ENCODE results near the gene TSKS. TPM values are rescaled to one million over a fixed set of nuclear protein-coding genes. Genes with fewer than 3 reads are reported as not detected.

Gene TSKS
- total and polyA plus RNA-seq, 2 donors (not counting 3 experiments of a cell fraction or from before 2014, with no cell fraction given), result 0.03 TPM; not detected in 1

DNA sequence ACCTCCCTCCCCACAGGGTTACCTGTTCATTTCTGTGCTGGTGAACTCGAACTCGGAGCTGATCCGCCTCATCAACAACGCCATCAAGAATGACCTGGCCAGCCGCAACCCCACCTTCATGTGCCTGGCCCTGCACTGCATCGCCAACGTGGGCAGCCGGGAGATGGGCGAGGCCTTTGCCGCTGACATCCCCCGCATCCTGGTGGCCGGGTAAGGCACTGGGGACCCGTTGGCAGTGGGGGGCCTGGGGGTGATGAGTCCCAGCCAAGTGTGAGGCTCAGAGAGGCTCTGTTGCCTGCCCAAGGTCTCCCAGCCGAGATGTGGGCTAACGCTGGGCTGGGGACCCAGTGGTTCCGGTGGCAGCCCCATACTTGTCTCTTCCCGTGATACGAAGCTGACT lies 19.4 kb upstream of the TSKS start:
- Histone ChIP-seq H3K36me3 (ENCODE audit: control insufficient read depth in 2 of 2, extremely low read depth in 1 of 2, insufficient read depth in 2 of 2, low read length in 2 of 2) (peaks cover 0 to 9% of the 10 kb centered on the region in 2 experiments), H3K9me1 (replicated peaks; ENCODE audit: control insufficient read depth, extremely low read depth, insufficient read depth, low read length) (no peaks in the 10 kb centered on the region), H4K20me1 (replicated peaks; ENCODE audit: control insufficient read depth, extremely low read depth, insufficient read depth, low read length) (no peaks in the 10 kb centered on the region), H3K9ac (replicated peaks; ENCODE audit: extremely low read depth, insufficient read depth, low read length) (no peak overlapping the region), H3K27me3 (ENCODE audit: control insufficient read depth in 2 of 2, insufficient read depth in 2 of 2, low read length in 2 of 2) (no peaks in the 10 kb centered on the region), H3K4me1 (ENCODE audit: control insufficient read depth, extremely low read depth, insufficient read depth, low read length) (no peaks in the 10 kb centered on the region), H3K27ac (ENCODE audit: insufficient read depth, low read depth, low read length) (no peak overlapping the region), H2AFZ (ENCODE audit: low read depth, low read length) (no peak overlapping the region), H3K4me3 (replicated peaks in 1 of 3; ENCODE audit: insufficient read depth in 1 of 3, low read depth in 1 of 3, low read length in 3 of 3) (no peak overlapping the region), H3K4me2 (ENCODE audit: insufficient read depth, low read length) (no peak overlapping the region), H3K79me2 (ENCODE audit: control insufficient read depth, insufficient read depth, low read length) (no peaks in the 10 kb centered on the region), H3K9me3 (replicated peaks; ENCODE audit: control insufficient read depth, insufficient read depth, low read length) (no peaks in the 10 kb centered on the region)
- ChIA-PET POLR2A (no interaction called here), CTCF (no interaction called here)
- BruUV-seq (replicated peaks), result no TSS peak
- intact Hi-C loops (cut with micrococcal nuclease), result no loop called here
- dilution Hi-C loops (cut with MboI; ENCODE audit: extremely low pct_ligation_motif_present, low sequenced_read_pairs), result no loop called here
- FAIRE-seq (no peak), DNase-seq (ENCODE audit: low read depth, low spot score) (no peak)
- TF ChIP-seq JUN (IDR thresholded peaks at IDR 0.05; ENCODE audit: borderline replicate concordance, insufficient read depth, insufficient read length, low read depth) (no peak), MYC (IDR thresholded peaks at IDR 0.05; ENCODE audit: low read depth, low read length) (no peak), GATA2 (IDR thresholded peaks at IDR 0.05; ENCODE audit: insufficient read depth, insufficient read length, low read depth, low read length) (no peak), FOS (IDR thresholded peaks at IDR 0.05; ENCODE audit: borderline replicate concordance, insufficient read depth, low read length) (no peak), POLR2AphosphoS5 (IDR thresholded peaks at IDR 0.05; ENCODE audit: insufficient read depth, low read depth, low read length) (no peak), POLR2A (IDR thresholded peaks at IDR 0.05; ENCODE audit: low read depth, low read length) (no peak)
- TF ChIP-seq, protein P1, sequence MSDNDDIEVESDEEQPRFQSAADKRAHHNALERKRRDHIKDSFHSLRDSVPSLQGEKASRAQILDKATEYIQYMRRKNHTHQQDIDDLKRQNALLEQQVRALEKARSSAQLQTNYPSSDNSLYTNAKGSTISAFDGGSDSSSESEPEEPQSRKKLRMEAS (IDR thresholded peaks at IDR 0.05; ENCODE audit: insufficient read depth, insufficient read length), result no peak
- TF ChIP-seq, protein P2, sequence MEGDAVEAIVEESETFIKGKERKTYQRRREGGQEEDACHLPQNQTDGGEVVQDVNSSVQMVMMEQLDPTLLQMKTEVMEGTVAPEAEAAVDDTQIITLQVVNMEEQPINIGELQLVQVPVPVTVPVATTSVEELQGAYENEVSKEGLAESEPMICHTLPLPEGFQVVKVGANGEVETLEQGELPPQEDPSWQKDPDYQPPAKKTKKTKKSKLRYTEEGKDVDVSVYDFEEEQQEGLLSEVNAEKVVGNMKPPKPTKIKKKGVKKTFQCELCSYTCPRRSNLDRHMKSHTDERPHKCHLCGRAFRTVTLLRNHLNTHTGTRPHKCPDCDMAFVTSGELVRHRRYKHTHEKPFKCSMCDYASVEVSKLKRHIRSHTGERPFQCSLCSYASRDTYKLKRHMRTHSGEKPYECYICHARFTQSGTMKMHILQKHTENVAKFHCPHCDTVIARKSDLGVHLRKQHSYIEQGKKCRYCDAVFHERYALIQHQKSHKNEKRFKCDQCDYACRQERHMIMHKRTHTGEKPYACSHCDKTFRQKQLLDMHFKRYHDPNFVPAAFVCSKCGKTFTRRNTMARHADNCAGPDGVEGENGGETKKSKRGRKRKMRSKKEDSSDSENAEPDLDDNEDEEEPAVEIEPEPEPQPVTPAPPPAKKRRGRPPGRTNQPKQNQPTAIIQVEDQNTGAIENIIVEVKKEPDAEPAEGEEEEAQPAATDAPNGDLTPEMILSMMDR (IDR thresholded peaks at IDR 0.05; ENCODE audit: extremely low read depth in 1 of 2, insufficient read depth in 1 of 2, low read depth in 1 of 2, low read length in 2 of 2), result no peak

Measured in endothelial cell of umbilical vein (primary cell).